ENCODE data around the gene MDM2. TPM values are rescaled to one million over a fixed set of nuclear protein-coding genes. Genes with fewer than 3 reads are reported as not detected.
A peak's percentile ranks its signal among the peaks of the same experiment; 100 is the strongest.

MDM2 gene
- total RNA-seq, 2 experiments from 2014 or later, result 143 to 318 TPM

DNA sequence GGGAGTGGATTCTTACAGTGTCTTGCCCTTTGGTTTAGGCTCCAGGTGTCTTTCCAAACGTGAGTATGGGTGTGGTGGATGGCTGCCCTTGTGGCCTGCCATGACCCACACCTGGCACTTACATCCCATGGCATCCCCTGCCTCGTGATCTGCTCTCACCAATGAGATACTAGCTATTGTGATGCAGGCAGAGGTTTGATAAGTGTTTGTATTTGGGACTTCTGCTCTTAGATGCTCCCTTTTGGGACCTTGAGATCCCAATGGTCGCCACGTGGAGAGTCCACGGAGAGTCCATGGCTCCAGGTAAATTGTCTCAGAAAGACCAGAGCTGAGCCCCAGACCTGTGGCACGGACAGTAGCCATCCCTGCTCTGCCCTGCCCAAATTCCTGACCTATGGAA is 62.5 kb downstream of the MDM2 start:
- no peaks in the 10 kb centered on the region for H3K9me3 ChIP-seq (ENCODE audit: low read length)
- H3K4me3 ChIP-seq (ENCODE audit: low read depth, low read length, poor library complexity, severe bottlenecking), result no peak overlapping the region
- no peak for DNase-seq (ENCODE audit: low spot score)
- H3K36me3 ChIP-seq (ENCODE audit: insufficient read depth, low read length), result no peaks in the 10 kb centered on the region
- ChIA-PET POLR2A (interaction anchor here (0.5 to 1.7 kb wide), 3 partner anchors 26 to 544 kb away, joined by 3 read pairs; no protein-coding TSS in a partner anchor), CTCF (ENCODE audit: unreplicated experiment) (interaction anchor here (1.1 to 1.6 kb wide), 2 partner anchors 9 to 199 kb away, joined by 4 to 5 read pairs; no protein-coding TSS in a partner anchor)
- no peak overlapping the region for H3K27ac ChIP-seq (ENCODE audit: low read depth, low read length, poor library complexity, severe bottlenecking)
- TF ChIP-seq CTCF (conservative IDR thresholded peaks at IDR 0.05; ENCODE audit: low read length) (no peak), EZH2phosphoT487 (IDR thresholded peaks at IDR 0.05; ENCODE audit: borderline replicate concordance, low read depth, low read length) (no peak)
- BruUV-seq (replicated peaks), result no TSS peak
- H4K20me1 ChIP-seq (ENCODE audit: insufficient read depth, low read length), result no peaks in the 10 kb centered on the region
- intact Hi-C loops (cut with micrococcal nuclease; ENCODE audit: unreplicated experiment), result no loop called here
- H2AFZ ChIP-seq (ENCODE audit: low read length), result no peak overlapping the region
- no peak overlapping the region for H3K4me2 ChIP-seq (ENCODE audit: low read length)
- H3K79me2 ChIP-seq (ENCODE audit: insufficient read depth, low read depth, low read length), result no peaks in the 10 kb centered on the region
- H3K4me1 ChIP-seq (ENCODE audit: insufficient read depth, low read length, poor library complexity, severe bottlenecking), result peaks cover 15% of the 10 kb centered on the region
- H3K9me2 ChIP-seq (ENCODE audit: insufficient read depth, low read length), result no peaks in the 10 kb centered on the region

- no peak overlapping the region for H3K27ac ChIP-seq (ENCODE audit: low read depth, low read length, poor library complexity, severe bottlenecking)
- H3K4me1 ChIP-seq (ENCODE audit: insufficient read depth, low read length, poor library complexity, severe bottlenecking), result peaks cover 22% of the 10 kb centered on the region
- no peaks in the 10 kb centered on the region for H3K36me3 ChIP-seq (ENCODE audit: insufficient read depth, low read length)
- H2AFZ ChIP-seq (ENCODE audit: low read length), result no peak overlapping the region
- BruUV-seq (replicated peaks), result no TSS peak
- no peak for TF ChIP-seq CTCF (conservative IDR thresholded peaks at IDR 0.05; ENCODE audit: low read length)
- TF ChIP-seq EZH2phosphoT487 (IDR thresholded peaks at IDR 0.05; ENCODE audit: borderline replicate concordance, low read depth, low read length), result no peak
- no peak overlapping the region for H3K4me3 ChIP-seq (ENCODE audit: low read depth, low read length, poor library complexity, severe bottlenecking)
- H3K4me2 ChIP-seq (ENCODE audit: low read length), result no peak overlapping the region
- H3K79me2 ChIP-seq (ENCODE audit: insufficient read depth, low read depth, low read length), result no peaks in the 10 kb centered on the region
- H3K9me2 ChIP-seq (ENCODE audit: insufficient read depth, low read length), result no peaks in the 10 kb centered on the region
- ChIA-PET POLR2A (no interaction called here), CTCF (ENCODE audit: unreplicated experiment) (no interaction called here)
- H4K20me1 ChIP-seq (ENCODE audit: insufficient read depth, low read length), result no peaks in the 10 kb centered on the region
- H3K9me3 ChIP-seq (ENCODE audit: low read length), result no peaks in the 10 kb centered on the region
- intact Hi-C loops (cut with micrococcal nuclease; ENCODE audit: unreplicated experiment), result no loop called here
- DNase-seq (ENCODE audit: low spot score), result no peak
Measured at GRCh38 chr12:68871396-68871795, 63.4 kb downstream of the MDM2 start.

DNA sequence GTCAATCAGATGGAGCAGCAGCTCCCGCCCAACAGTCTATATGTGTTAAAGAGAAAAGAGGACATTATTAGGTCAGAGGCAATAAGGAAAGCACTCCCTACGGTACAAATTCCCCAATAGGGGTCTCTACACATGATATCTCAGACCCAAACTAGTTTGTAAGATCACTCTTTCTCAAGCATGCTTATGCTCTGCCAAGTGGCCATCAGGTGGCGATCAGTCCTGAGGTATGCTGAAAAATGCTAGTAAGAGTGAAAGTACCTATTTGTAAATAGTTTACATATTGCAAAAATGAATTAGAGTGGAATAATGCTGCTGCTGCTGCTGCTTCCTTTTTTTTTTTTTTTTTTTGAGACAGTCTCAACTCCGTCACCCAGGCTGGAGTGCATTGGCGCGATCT is 63.9 kb downstream of the MDM2 start:
- Histone ChIP-seq H3K4me3 (ENCODE audit: low read depth, low read length, poor library complexity, severe bottlenecking) (no peak overlapping the region), H3K4me2 (ENCODE audit: low read length) (no peak overlapping the region), H3K9me3 (ENCODE audit: low read length) (no peaks in the 10 kb centered on the region), H3K27ac (ENCODE audit: low read depth, low read length, poor library complexity, severe bottlenecking) (no peak overlapping the region), H3K36me3 (ENCODE audit: insufficient read depth, low read length) (no peaks in the 10 kb centered on the region), H2AFZ (ENCODE audit: low read length) (no peak overlapping the region), H3K9me2 (ENCODE audit: insufficient read depth, low read length) (no peaks in the 10 kb centered on the region), H3K4me1 (ENCODE audit: insufficient read depth, low read length, poor library complexity, severe bottlenecking) (peaks cover 23% of the 10 kb centered on the region), H3K79me2 (ENCODE audit: insufficient read depth, low read depth, low read length) (no peaks in the 10 kb centered on the region), H4K20me1 (ENCODE audit: insufficient read depth, low read length) (no peaks in the 10 kb centered on the region)
- BruUV-seq (replicated peaks), result no TSS peak
- TF ChIP-seq CTCF (conservative IDR thresholded peaks at IDR 0.05; ENCODE audit: low read length), result peak; percentile 84
- TF ChIP-seq EZH2phosphoT487 (IDR thresholded peaks at IDR 0.05; ENCODE audit: borderline replicate concordance, low read depth, low read length), result no peak
- ChIA-PET CTCF (ENCODE audit: unreplicated experiment) (no interaction called here), POLR2A (interaction anchor here (0.7 to 1.2 kb wide), 2 partner anchors 14 to 61 kb away, joined by 6 to 7 read pairs; no protein-coding TSS in a partner anchor)
- DNase-seq (ENCODE audit: low spot score), result peak; percentile 67
- intact Hi-C loops (cut with micrococcal nuclease; ENCODE audit: unreplicated experiment), result loop anchor here (1.0 kb wide), 1 partner anchor 198 kb away; no protein-coding TSS in a partner anchor

Data from OCI-LY7 (cell line).